ENCODE results near the gene RELN.
"Not testable (repeated sequence)": the region's sequence is repeated elsewhere in the genome, so short reads cannot be mapped to it uniquely, and the experiment has no call there.

Gene RELN

DNA sequence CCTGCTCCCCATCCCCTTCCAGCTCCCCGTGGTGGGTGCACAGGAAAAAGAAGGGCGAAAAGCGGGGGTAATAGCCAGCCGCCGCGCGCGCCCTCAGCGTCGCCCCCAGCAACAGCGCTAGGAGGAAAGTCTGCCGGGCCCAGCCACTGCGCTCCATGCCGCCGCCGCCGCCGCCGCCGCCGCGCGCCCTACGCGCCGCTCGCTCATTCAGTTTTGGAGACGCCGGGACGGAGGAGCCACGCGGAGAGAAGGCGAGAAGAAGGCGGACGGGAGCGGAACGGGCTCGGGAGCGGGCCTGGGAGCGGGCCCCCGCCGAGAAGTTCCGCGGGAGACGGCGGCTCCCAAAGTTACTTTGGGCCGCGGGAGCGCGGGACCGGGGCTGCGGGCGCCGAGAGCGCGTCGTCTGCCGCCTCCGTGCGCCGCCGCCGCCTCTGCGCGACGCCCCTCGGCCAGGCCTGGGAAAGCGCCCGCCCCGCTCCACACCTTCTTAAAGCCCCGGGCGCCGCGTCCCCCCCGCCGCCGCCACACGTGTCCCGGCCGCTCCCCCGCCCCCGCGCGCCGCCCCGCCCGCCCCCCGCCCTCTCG, at the start of gene RELN:
TSS of gene RELN (minus strand) at position 459 of the 585 bp plus-strand sequence. CDS start at position 157, 302 bp downstream.
- DNase-seq (ENCODE audit: low read depth): no peak

DNA sequence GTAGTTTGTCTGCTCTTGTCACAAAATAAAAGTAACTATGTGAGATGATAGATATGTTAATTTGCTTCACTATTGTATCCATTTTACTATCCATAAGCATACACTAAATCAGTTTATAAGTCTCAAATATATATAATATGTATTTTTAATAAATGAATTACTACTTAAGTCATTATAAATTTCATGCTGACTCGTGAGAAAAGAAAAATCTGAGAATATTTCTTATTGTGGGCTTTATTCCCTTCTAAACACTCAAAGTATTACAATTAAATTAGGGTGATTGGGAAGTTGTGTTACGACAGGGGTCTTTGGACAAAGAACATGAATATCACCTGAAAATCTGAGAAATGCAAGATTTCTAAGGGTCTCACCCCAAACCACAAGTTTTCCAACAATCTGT, 48.7 kb upstream of the RELN start:
- no peak for DNase-seq (ENCODE audit: low read depth)

GRCh38 chr7:104036889-104037288, 47.4 kb upstream of the RELN start:
- not testable (repeated sequence) for DNase-seq (ENCODE audit: low read depth)

DNA sequence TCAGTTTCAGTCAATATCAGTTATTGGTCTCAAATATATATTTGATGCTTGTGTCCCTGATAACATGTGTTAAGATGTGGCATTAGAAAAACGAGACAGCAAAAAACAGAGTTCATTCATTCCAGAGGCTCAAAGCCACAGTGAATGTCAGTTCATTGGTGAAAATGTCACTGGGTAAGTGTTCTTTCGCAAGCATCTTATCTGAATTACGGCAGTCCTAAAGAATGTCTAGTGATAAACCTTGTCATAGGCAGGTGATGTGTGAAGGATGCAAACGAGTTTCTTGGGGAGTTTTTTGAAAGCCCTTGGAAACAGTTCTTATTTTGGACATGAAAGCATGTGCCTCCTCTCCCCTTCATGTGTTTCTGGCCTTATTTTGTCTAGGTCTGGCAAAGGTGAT, 45.9 kb upstream of the RELN start:
- no peak for DNase-seq (ENCODE audit: low read depth)

DNA sequence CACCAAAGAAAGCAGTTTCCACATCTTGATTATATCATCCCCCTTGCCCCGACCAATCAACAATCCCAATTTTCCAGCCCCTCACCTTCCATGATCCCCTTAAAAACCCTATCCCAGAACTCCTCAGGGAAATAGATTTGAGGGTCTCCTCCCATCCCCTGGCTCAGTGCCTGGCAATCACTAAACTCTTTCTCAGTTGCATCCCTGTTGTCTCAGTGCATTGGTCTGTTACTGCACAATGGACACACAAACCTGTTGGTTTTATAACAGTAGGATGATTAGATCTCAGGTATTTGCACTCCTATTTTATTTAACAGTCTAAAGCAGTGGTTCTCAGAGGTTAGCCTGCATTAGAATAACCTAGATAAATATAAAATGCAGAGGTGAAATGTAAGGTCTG, 45.2 kb upstream of the RELN start:
- no peak for DNase-seq (ENCODE audit: low read depth)

GRCh38 chr7:104033837-104034236, 44.4 kb upstream of the RELN start:
- no peak for DNase-seq (ENCODE audit: low read depth)

GRCh38 chr7:104032486-104032885, 43.0 kb upstream of the RELN start:
- DNase-seq (ENCODE audit: low read depth): no peak

DNA sequence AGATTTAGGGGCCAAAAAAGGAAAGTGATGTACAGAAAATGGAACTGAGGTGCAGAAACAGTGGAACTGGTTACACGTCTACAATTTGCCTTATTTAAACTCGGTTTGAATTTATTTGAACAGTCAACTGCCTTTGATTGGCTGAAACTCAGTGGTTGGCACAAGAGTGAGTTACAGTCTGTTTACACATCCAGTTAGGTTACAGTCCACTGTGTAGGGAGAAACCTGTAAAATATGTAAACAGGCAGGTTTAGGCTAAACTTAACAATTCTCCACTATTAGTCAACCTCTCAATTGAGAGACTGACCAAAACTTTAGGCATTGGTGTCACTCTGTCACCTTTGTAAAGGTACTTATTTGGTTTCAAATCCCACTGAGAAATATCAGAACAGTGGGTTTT, 40.3 kb upstream of the RELN start:
- no peak for DNase-seq (ENCODE audit: low read depth)

DNA sequence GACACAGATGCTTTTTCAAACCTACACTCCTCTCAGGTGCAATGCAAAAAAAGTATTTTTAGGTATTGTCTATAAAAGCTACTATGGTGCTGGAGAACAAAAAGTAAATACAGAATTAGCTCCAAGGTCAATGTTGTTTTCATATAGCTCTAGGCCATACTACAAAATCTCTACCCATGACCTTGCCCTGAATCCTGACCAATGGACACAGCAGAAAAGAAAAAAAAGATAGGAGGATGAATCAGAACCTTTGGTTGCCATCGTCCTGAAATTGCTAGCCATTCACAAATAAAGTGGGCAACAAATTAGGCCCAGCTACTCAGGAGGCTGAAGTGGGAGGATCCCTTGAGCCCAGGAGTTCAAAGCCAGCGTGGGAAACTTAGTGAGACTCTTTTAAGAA, 35.2 kb upstream of the RELN start:
- no peak for DNase-seq (ENCODE audit: low read depth)

- no peak for DNase-seq (ENCODE audit: low read depth)
Observed at GRCh38 chr7:104023100-104023499, 33.6 kb upstream of the RELN start.

GRCh38 chr7:104018425-104018824, 29.0 kb upstream of the RELN start:
- DNase-seq (ENCODE audit: low read depth): no peak

- no peak for DNase-seq (ENCODE audit: low read depth)
Observed at GRCh38 chr7:104017001-104017400, 27.5 kb upstream of the RELN start.

GRCh38 chr7:104012835-104013234, 23.4 kb upstream of the RELN start:
- no peak for DNase-seq (ENCODE audit: low read depth)

GRCh38 chr7:104011829-104012228, 22.4 kb upstream of the RELN start:
- DNase-seq (ENCODE audit: low read depth): no peak

GRCh38 chr7:104010052-104010909, 20.8 kb upstream of the RELN start:
- DNase-seq (ENCODE audit: low read depth): no peak

DNA sequence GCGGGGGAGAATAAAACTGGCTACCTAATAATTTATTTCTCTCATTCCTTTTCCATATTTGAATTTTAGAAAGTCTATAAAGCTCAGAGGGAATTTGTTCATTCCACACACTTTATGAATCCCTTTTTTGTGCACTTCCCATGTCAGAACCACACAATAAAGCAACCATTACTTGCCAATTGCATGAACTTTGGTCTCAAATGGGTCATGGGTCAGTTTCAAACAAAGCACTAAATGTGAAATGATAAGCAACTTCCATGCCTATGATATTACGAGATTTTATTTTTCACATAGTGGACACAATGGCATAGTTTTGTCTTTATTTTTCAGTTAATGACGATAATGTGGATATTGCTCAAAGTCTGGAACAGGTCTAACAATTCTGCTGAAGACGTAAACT, 18.6 kb upstream of the RELN start:
- DNase-seq (ENCODE audit: low read depth): no peak

DNA sequence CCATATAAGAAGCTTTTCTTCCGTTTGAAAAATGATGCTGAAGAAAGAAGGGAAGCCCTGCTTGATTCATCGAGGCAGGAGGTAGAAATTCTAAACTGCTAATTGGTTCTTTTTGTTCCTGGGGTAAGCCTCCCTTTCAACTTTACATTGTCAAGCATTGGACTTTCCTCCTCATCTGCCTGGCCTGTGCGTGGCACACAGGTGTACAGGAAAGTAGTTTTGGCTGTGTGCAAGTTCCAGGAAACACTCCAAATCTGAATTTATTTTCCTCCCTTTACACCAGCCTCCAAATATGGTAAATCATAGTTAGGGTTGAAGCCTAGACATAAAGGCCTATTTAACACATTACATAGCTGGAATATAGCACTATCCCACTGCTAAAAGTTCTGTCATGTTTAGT, 18.2 kb upstream of the RELN start:
- DNase-seq (ENCODE audit: low read depth): no peak

DNA sequence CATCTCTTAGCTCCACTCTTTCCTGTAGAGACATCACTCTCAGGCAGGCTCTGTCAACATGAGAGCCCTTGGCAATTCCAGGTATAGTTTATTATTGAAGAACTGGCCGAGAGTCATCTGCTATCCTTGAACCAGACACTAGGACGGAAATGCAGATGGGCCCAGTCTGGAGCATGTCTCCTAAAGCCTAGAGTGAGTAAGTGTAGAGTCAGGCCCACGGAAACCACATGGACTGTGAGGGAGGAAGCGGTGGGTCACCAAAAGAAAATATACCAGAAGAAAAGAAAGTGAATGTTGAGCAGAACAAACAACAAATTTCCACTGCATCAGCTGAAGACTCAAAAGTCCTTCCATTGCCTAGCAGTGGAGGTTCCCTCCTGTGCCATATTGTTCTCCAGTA, 15.7 kb upstream of the RELN start:
- DNase-seq (ENCODE audit: low read depth): no peak

DNA sequence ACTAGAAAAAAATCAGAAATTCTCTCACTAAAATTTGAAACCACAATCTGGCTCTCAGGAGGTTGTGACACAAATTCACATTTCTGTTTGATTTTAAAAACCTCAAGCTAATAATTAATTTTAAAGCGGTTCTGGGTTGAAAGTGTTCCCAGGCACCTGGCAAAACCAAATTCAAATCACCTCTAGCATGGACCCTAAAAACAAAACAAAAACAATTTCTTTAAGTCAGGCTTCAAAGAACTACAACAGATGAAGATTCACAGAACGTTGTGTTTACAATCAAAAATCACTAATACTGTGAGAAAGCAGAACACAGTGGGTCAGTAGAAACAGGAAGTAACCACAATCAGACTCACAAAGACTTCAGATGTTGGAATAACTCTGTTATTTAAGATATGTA, 7.2 kb upstream of the RELN start:
- DNase-seq (ENCODE audit: low read depth): no peak

GRCh38 chr7:103996017-103996551, 6.6 kb upstream of the RELN start:
- no peak for DNase-seq (ENCODE audit: low read depth)

DNA sequence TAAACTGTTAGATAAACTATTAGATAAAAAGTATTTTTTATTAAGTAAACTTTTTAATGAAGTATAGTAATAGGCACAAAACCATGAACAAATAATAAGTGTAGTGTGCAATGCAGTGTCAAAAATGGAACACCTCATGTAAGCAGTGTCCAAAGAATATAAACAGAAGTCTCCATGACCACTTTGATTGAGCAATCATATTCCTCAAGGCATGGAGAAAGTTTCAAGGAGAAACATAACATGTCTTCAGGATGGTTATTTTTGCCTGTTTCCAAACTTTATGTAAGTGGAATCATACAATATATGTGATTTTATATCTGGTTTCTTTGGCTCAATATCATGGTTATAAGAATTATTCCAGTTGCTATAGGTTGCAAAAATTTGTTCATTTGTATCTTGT, 6.1 kb upstream of the RELN start:
- no peak for DNase-seq (ENCODE audit: low read depth)

DNA sequence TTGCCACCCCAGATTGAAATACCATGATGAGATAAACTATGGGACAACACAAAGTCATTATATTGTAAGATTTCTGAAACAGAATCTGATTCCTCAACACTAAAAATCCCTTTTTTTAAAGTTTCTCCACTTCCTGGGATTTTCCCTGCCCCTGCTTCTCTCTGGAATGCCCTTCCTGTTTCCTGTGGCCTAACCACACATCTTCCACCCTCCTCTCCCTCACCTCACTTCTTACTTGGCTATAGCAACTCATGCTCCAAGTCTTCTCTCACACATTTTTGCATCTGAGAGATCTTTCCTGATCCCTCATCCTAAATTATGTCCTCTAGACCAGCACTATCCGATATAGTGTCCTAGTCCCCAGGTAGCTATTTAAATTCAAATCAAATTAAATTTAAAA, 4.1 kb upstream of the RELN start:
- no peak for DNase-seq (ENCODE audit: low read depth)

DNA sequence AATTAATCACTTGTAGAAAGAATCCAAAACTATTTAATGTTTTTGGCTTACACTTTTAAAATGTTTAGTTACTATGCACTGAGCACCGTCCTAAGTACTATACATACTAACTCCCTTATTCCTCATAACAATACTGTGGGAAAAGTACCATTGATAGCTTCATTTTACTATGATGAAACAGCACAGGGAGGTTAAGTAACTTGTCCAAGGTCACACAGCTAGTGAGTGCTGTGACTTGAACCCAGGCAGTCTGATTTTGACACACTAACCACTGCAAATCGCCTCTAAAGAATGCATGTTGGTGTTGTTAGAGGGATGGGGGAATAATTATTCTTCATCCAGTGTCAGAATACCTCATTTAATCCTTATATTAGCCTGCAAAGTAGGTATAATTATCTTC, 1.9 kb upstream of the RELN start:
- DNase-seq (ENCODE audit: low read depth): no peak

DNA sequence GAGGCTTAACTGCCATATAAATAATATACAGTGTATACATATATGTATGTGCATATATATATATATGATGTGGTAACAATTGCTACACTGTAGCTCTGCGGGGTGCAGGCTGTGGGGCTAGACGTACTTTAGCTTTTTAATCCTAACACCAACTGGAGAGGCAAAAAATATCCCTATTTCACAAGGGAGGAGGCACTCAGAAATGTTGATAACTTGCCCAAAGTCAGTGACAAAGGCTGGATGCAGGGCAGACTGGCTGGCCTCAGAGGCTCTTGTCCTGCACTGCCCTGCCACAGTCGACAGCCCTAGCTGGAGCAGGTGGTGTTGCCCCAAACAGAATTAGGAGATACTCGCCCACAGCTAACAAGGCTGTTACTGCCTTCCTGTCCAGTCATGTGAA, 1.5 kb upstream of the RELN start:
- DNase-seq (ENCODE audit: low read depth): no peak

Measured in activated T-helper 1 cell treated with Interleukin-2 at 50 U/mL for 16 hours (primary cell).